ENCODE data around the gene VPS8. TPM values are rescaled to one million over a fixed set of nuclear protein-coding genes. Genes with fewer than 3 reads are reported as not detected.

Gene VPS8
- total and polyA plus RNA-seq, 11 donors, result 15.7 to 122 (median 74.3) TPM

DNA sequence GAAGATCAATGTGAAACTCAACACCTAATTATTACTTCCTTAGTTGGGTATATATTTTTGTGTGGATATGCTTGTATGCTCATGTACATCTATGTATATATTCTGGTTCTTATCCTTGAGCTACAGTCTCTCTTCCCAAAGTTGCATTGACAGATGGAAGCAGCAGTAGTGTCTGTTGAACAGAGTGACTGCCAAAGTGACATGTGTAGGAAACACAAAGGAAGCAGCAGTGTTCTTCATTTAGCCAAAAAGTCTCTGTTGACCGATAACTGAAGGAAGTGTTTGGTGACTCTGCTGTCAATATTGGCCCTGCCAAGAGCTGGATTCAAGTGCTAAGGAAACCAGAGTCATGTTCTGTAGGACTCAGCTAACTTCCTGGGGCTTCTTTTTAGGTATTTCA, 217.1 kb downstream of the VPS8 start:
- WGBS, 4 donors, result 40 to 52% (median 44%) methylated on average over 1 of the region's 1 CpG
- no peaks in the 10 kb centered on the region for H3K9me3 ChIP-seq
- peaks cover 0 to 8% (median 0%) of the 10 kb centered on the region in 12 donors for H3K4me1 ChIP-seq
- DNase-seq, result no peak
- no peak overlapping the region for H3K4me3 ChIP-seq
- H3K27me3 ChIP-seq, result no peaks in the 10 kb centered on the region
- TF ChIP-seq, protein P1, sequence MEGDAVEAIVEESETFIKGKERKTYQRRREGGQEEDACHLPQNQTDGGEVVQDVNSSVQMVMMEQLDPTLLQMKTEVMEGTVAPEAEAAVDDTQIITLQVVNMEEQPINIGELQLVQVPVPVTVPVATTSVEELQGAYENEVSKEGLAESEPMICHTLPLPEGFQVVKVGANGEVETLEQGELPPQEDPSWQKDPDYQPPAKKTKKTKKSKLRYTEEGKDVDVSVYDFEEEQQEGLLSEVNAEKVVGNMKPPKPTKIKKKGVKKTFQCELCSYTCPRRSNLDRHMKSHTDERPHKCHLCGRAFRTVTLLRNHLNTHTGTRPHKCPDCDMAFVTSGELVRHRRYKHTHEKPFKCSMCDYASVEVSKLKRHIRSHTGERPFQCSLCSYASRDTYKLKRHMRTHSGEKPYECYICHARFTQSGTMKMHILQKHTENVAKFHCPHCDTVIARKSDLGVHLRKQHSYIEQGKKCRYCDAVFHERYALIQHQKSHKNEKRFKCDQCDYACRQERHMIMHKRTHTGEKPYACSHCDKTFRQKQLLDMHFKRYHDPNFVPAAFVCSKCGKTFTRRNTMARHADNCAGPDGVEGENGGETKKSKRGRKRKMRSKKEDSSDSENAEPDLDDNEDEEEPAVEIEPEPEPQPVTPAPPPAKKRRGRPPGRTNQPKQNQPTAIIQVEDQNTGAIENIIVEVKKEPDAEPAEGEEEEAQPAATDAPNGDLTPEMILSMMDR (IDR thresholded peaks at IDR 0.05), result no peak
- peaks cover 0 to 53% (median 27%) of the 10 kb centered on the region in 9 donors for H3K36me3 ChIP-seq
- H3K27ac ChIP-seq, result no peak overlapping the region
- no peak for ATAC-seq
- intact Hi-C loops (cut with DNase I), result no loop called here

DNA sequence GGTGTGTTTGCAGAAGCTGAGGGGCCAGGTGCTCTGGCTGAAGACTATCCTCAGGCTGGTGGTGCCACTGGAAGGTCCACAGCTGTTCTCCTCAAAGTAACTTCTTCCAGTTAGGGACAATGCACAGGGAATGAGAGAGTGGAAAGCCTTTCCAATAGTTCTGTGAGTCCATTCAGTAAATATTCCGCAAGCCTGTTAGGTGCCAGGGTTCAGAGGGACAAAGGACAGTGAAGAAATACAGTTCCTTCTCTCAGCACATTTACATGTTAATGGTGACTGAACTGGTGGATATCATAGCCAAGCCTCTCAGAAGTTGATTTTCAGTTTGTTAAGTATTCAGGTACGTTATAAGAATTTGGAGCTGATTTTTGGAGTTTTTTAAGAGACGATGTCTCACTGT, 218.4 kb downstream of the VPS8 start:
- peaks cover 0 to 42% (median 21%) of the 10 kb centered on the region in 9 donors for H3K36me3 ChIP-seq
- intact Hi-C loops (cut with DNase I), result no loop called here
- no peak overlapping the region for H3K27ac ChIP-seq
- H3K27me3 ChIP-seq, result no peaks in the 10 kb centered on the region
- TF ChIP-seq POLR2A (IDR thresholded peaks at IDR 0.05), result no peak
- WGBS, 4 donors, result 93 to 98% (median 97%) methylated on average over 3 of the region's 3 CpGs
- H3K4me1 ChIP-seq, result peaks cover 0 to under 1% (median 0%) of the 10 kb centered on the region in 12 donors
- ATAC-seq (no peak), DNase-seq (no peak)
- H3K4me3 ChIP-seq, result no peak overlapping the region
- H3K9me3 ChIP-seq, result no peaks in the 10 kb centered on the region

DNA sequence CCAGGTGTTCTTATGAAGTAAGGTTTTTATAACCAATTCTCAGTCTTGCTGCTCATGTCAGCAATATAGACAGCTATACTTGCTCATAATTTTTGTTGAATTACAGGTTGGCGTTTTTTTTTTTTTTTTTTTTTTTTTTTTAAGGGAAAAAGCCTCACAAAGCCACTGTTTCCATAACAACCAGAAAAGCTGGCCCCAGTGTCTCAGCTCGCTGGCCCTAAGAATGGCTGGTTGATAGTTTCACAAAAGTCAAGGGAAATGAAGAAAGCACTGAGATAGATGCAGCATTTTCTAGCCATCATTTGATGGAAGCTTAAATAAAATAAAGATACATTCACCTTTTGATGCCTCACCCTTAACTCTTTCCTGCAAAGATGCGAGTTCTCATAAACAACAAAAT, 219.0 kb downstream of the VPS8 start:
- Histone ChIP-seq H3K9me3 (peaks cover 0 to 2% (median 0%) of the 10 kb centered on the region in 12 donors), H3K4me1 (no peaks in the 10 kb centered on the region), H3K36me3 (peaks cover 0 to 37% (median 21%) of the 10 kb centered on the region in 9 donors), H3K27ac (no peak overlapping the region), H3K4me3 (no peak overlapping the region), H3K27me3 (no peaks in the 10 kb centered on the region)
- DNase-seq, result no peak
- no peak for ATAC-seq
- intact Hi-C loops (cut with DNase I), result no loop called here
- WGBS, 4 donors, result 92 to 98% (median 95%) methylated on average over 3 of the region's 3 CpGs
- TF ChIP-seq POLR2A (IDR thresholded peaks at IDR 0.05), result no peak
- TF ChIP-seq, protein P1 (IDR thresholded peaks at IDR 0.05), result no peak

DNA sequence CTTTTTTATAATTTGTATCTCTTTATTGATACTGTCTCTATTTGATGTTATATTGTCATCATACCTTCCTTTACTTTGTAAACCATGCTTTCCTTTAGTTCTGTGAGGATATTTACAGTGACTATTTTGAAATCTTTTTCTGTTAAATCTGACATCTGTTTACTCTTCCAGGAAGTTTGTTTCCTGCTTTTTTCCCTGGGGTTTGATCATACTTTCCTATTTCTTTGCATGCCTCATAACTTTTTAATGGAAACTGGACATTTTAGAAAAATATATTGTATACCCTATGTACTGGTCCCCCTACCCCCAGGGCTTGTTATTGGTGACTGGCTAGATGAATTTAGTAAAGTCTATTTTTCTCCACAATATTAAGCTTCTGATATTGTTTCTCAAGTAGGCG, 225.8 kb downstream of the VPS8 start:
- 89 to 94% (median 92%) methylated on average over 1 of the region's 1 CpG for WGBS, 4 donors
- DNase-seq (no peak), ATAC-seq (no peak)
- TF ChIP-seq POLR2A (IDR thresholded peaks at IDR 0.05), result no peak
- TF ChIP-seq, protein P1 (IDR thresholded peaks at IDR 0.05), result no peak
- peaks cover 0 to 13% (median 4%) of the 10 kb centered on the region in 12 donors for H3K4me1 ChIP-seq
- no peak overlapping the region for H3K27ac ChIP-seq
- intact Hi-C loops (cut with DNase I), result no loop called here
- no peaks in the 10 kb centered on the region for H3K36me3 ChIP-seq
- no peaks in the 10 kb centered on the region for H3K27me3 ChIP-seq
- H3K9me3 ChIP-seq, result peaks cover 0 to 20% (median 6%) of the 10 kb centered on the region in 12 donors
- H3K4me3 ChIP-seq, result no peak overlapping the region

DNA sequence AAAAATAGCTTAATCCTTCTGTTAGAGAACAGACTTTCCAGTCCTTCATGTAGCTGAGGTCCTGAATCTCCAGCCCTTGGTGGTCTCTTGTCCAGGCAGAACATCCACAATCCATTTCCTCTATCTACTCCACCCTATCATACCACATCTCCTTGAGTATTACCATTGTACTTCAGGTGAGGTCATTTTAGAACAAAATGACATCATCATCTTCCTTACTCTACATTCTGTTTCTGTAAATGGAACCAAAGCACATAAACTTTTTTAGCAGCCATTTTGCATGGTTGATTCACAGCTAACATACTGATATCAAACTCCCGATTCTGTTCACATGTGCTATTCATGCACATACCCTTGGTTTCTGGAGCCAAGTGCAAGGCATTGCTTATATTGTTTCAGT, 228.5 kb downstream of the VPS8 start:
- no peak for DNase-seq
- 87 to 93% (median 91%) methylated on average over 1 of the region's 1 CpG for WGBS, 4 donors
- Histone ChIP-seq H3K9me3 (peaks cover 0 to 20% (median 6%) of the 10 kb centered on the region in 12 donors), H3K4me1 (peaks cover 0 to 23% (median 12%) of the 10 kb centered on the region in 12 donors), H3K36me3 (no peaks in the 10 kb centered on the region), H3K27me3 (no peaks in the 10 kb centered on the region), H3K27ac (no peak overlapping the region), H3K4me3 (no peak overlapping the region)
- intact Hi-C loops (cut with DNase I), result loop anchor here in 1 of 10 donors (10.0 kb wide), 1 partner anchor 134 kb away; no protein-coding TSS in a partner anchor
- no peak for TF ChIP-seq POLR2A (IDR thresholded peaks at IDR 0.05)
- TF ChIP-seq, protein P1 (IDR thresholded peaks at IDR 0.05), result no peak
- ATAC-seq, result no peak

Data from heart left ventricle (tissue), 16 donors.